Stimulated activated naive CD4-positive, alpha-beta T cell (primary cell): Measurements from ENCODE around the gene ARL3.
"Not testable (repeated sequence)": the region's sequence is repeated elsewhere in the genome, so short reads cannot be mapped to it uniquely, and the experiment has no call there.

ENCODE experiments used
- DNase-seq, 6 experiments: peaks; one replicate each; lab custom pipeline; 2025; lab: John Stamatoyannopoulos, UW

ARL3 gene, protein sequence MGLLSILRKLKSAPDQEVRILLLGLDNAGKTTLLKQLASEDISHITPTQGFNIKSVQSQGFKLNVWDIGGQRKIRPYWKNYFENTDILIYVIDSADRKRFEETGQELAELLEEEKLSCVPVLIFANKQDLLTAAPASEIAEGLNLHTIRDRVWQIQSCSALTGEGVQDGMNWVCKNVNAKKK

DNA sequence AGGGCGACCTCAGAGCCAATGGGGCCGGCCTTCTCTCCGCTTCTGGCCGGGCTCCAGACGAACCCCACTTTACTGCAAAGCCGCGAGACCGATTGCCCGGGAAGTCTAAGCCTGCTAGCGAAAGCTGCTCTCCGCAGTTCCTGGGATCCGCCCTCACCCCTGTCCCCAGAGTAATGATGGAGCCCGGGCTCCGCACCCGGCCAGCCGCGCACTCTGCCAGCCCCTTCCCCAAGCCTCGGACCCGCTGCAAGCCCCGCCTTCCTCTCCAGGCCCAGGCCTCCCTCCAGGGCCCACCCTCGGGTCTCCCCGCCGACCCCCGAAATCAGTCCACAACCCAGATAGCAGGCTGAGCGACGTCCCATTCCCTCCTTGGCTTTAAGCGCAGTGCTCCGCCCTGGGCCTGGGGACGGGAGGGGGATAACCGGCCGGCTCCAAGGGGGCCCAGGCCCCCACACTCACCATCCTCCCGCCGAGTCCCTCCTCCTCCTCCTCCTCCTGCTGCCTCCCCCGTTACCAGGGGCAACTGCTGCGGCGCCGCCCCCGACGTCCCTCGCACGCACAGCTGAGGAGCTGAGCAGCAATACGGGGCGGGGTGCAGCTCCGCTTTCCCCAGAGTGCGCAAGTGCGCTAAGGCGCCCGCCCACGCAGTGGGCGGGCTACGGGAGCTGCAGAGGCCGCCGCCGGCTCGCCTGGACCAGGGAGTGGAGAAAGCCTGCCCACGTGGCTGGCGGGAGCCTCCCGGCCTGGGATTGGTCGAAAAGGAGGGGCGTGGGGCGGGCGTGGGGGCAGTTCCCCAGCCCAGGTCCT lies at the start of gene ARL3:
Gene ARL3 (minus strand): TSS at position 584 of the 807 bp plus-strand sequence. CDS start 122 bp downstream, at position 462.
- DNase-seq, result peak; percentile 83 to 92 (median 86)

DNA sequence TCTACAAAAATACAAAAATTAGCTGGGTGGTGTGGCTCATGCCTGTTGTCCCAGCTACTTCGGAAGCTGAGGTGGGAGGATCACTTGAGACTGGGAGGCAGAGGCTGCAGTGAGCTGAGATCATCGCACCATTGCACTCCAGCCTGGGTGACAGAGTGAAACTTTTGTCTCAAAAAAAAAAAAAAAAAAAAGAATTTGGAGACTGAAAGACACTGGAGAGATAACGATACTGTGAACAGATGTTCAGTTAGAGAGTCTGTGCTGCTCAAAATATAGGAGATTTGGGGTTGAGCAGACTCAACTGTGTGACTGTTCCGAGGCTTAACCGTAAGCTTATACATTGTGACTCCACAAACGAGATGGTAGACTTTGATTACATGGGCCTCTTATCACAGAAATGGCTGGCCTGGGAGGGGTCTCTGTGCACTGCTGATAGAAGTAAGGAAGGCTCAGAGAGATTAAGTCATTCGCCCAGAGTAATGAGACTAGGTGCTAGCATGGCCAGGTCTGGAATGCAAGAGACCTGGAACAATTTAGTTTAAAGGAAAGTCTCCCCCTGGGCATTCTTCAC lies 48.9 kb upstream of the ARL3 start:
- DNase-seq, result no peak

DNA sequence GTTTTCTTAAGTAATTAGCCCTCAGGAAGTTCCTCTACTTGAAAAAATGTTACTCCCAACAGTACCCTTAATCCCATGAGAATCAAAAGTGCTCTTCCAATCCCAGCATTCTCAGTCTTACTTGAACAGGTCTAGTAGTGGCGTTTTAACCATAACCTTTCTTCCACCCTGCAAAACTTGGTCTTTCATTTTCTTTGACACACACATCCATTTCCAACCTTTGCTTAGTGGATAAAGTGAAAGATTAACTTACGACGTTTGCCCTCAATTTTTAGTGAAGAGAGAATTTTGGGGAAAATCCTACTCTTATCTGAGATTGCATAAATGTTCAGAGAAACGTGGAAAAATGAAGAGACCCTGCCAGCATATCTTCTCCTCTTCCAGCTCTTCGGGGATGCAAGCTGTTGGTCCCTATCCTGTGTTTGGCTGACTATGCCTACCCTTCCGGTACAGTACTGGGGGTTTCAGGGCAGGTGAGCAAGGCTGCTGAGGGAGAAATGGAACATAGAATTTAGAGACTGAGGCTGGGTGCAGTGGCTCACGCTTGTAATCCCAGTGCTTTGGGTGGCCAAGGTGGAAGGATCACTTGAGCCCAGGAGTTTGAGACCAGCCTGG lies 48.3 kb upstream of the ARL3 start:
- no peak for DNase-seq

DNA sequence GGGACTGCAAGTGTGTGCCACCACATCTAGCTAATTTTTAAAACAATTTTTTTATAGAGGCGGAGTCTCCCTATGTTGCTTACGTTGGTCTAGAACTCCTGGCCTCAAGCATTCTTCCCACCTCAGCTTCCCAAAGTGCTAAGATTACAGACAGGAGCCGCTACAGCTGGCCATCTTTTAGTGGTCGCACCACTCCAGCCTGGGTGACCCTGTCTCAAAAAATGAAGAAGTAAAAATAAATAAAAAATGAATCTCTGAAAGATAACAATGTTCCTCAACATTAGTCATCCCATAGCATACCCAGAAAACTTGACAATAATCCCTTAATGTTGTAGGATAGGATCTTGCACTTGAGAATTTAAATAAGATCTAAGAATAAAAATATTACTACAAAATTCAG lies 47.8 kb upstream of the ARL3 start:
- no peak for DNase-seq

DNA sequence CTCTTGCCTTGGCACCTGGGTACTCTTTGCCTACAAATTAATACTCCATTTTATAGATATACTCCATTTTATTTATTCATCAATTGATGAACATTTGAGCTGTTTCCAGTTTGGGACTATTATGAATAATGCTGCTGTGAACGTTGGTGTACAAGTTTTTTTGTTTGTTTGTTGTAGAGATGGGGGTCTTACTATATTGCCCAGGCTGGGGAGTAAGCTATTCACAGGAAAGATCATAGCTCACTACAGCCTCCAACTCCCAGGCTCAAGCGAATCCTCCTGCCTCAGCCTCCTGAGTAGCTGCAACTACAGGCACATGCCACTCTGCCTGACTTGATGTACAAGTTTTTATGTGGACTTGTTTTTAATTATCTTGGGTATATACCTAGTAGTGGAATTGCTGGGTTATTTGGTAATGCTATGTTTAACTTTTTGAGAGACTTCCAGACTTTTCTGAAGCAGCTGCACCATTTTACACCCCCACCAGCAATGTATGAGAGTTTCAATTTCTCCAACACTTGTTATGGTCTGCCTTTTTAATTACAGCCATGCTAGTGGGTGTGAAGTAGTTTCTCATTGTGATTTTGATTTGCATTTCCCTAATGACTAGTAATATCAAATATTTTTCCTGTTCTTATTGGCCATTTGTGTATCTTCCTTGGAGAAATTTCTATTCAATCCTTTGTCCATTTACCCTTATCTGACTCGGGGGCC lies 45.5 kb upstream of the ARL3 start:
- no peak for DNase-seq

DNA sequence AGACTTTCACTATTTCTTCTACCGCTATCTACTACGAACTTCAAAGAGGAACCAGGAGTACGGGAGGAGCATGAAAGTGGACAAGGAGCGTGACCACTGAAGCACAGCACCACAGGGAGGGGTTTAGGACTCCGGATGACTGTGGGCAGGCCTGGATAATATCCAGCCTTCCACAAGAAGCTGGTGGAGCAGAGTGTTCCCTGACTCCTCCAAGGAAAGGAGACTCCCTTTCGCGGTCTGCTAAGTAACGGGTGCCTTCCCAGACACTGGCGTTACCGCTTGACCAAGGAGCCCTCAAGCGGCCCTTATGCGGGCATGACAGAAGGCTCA lies 44.7 kb upstream of the ARL3 start:
- DNase-seq, result not testable (repeated sequence)

DNA sequence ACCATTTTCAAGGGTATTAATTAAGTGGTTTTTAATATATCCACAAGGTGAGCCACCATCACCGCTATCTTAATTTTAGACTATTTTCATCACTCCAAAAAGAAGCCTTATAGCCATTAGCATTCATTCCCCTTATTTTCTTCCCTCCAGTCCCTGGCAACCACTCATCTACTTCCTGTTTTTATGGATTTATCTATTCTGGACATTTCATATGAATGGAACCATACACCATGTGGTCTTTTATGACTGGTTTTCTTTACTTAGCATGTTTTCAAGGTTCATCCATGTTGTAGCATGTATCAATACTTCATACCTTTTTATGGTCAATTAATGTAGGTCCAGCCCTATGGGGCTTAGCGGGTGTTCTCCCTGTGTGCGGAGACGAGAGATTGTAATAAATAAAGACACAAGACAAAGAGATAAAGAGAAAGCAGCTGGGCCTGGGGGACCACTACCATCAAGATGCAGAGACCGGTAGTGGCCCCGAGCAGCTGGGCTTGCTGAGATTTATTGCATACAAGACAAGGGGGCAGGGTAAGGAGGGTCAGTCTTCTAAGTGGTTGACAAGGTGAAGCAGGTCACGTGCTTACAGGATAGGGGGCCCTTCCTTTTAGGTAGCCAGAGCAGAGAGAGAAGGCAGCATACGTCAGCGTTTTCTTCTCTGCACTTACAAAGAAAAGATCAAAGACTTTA lies 44.2 kb upstream of the ARL3 start:
- no peak for DNase-seq

DNA sequence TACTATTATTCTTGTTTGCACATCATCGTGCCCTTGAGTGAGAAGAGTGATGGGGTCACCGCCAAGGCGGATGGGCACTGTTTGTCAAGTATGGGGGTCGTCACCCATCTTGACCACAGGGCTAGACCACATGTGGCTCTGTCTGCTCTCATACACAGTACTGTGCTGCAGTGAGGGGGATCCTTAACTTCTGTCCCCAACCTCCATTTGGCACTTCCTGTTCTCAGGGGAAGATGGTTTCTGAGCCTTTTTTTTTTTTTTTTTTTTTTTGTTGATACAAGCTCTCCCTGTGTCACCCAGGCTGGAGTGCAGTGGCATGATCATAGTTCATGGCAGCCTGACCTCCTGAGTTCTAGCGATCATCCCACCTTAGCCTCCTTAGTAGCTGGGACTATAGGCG lies 43.1 kb upstream of the ARL3 start:
- no peak for DNase-seq

DNA sequence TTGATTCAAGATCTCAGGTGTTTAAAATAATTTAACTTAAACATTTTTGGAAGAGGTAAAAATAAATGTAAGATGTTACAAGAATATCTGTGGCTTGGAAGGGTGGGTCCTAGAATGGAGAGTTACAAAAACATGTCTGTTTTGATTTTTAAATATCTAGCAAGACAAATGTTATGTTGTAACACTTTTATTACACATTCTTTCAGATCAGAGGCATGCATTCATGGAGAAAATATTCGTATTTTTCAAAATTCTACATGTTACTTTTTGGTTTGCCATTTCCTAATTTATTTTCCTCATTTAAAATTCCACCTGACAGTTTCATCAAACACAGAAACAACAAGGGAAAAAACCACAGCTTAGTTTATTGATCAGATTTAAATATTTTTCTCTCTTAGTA lies 39.5 kb upstream of the ARL3 start:
- DNase-seq, result no peak

DNA sequence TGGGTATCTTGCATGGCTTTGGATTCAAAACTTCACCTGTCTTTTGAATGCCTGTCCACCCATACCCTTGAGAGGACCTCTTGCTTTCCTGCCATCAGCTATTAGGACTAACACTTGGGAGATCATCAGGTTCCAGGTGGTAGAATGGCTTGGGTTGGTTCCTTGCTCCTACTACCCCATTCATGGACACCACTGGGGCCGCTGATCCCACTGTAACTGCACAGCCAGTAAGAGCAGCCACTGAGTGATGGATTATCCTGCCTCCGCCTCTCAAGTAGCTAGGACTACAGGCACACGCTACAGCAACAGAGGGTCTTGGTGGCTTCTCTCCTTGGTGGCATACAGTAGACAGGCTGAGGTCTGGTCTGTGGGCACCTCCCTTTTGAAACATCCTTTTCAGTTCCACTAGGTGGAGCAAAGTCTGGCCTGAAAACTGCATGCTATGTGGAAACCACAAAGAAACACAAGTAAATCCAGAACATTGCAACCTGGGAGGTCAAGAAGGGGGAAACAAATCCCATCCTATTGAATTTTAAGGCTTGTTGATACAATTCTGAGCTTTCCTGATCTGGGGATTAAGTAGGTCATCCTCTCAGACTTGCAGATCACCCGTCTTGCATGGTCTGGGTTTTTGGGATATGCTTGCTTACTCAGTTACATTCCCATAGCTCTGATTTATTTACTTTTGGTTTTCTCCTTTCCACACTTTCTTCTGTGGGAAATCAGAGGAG lies 38.9 kb upstream of the ARL3 start:
- DNase-seq, result peak in 2 of 6 experiments; percentile 5 to 15

DNA sequence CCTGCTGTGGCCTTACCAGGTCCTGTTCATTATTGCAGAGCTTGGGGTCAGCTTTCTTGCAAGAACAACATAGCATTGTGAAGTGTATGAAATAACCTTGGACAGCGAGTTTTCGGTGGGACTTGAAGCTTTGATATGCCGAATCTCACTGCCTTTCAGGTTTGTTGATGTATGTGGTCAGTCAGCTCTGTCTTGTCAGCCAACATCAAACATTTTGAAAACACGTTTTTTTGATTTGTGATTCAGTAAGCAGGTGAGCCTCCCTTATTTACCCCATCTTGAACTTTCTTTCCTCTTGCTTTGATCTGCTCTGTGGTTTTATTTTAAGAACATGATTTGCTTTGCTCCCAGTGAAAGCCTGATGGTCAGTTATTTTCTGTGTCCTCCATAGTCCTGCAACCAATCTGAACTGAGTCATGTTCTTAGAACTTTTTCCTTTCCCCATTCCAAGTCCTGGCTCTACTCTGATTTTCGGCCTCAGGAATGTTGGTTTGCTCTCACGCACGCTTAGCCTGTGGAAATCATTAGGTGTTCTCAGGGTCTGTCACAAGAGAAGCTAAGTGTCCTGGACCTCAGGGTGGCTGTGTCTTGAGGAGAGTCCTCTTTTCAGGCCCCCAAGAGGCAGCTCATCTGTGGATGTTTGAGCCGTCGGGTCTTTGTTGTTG lies 38.2 kb upstream of the ARL3 start:
- DNase-seq, result no peak

DNA sequence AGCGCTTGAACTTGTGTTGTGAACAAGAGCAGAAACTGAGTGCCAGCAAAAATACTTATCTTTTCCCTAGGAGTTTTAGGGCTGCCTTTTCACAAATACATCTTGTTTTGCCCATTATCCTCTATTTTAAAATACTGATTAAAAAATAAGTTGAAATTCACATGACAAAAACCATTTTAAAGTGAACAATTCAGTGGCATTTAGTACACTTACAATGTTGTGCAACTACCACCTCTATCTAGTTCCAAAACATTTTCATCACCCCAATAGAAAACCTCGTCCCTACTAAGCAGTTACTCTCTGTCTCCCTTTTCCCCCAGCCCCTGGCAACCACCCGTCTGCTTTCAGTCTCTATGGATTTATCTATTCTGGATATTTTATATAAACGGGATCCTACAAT lies 31.0 kb upstream of the ARL3 start:
- DNase-seq, result no peak

DNA sequence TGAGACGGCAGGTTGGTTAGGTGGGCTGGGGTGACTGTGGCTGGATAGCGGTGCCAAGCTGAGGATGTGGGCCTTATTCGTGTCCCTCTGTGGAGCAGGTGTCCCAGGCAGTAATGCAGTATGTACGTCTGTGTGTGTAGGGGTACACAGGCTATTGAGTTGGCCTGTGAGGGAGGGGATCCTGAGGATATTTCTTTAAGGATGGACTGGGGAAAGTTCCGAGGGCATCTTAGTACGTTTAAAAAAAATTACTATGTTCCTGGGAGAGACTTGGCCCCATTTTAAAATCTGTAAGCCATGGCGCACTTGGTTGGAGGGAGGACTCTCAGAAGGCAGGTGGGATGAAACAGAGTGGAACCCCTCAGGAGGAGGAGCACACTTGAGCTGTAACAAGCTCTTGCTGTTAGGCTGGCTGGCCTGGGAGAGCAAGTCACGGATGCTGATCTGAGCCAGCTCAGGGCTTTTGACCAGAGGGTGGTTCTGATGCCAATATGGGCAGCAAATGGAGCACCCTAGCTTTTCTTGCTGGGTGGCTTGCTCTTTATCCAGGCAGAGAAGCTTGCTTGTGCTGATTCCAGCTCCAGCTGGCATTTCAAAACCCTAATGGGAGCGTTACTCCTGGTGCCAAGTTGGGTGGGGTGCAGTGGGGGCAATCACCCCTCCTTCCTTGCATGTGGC lies 30.3 kb upstream of the ARL3 start:
- peak in 1 of 6 experiments; percentile 49 for DNase-seq

DNA sequence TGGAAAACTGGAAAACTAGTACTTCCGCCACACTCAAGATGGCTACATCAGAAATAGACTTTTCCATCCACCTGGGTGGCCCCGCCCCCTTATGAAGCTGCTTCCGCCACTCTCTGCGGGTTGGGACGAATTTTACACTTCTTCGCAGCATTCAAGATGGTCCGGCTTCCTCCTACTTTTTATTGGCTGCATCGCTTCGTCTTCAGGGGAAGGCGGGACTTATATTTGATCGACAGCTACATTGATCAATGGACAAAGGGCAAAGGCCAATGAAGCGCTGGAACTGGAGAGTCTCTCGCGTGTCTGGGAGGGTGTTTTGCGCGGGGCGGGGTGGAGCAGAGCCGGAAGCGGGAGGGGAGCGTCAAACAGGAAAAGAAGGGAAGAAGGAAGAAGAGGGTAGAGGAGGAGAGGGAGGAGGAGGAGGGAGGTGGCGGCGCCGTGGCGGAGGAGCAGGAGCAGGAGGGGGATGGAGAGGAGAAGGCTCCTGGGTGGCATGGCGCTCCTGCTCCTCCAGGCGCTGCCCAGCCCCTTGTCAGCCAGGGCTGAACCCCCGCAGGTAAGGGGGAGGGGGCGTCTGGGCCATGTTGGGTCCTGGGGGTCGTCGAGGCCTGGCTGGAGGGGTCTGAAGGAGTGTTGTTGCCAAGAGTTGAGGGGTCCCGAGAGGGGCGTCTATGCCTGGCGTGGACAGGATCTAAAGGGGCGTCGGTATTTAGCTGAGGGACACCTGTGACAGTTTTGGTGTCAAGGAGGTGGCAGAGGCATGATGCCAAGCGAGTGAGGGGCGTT lies 29.6 kb upstream of the ARL3 start, which contains the start of gene WBP1L:
Gene WBP1L (plus strand): TSS at position 361 of the 786 bp plus-strand sequence. CDS start 106 bp downstream, at position 467.
- DNase-seq, result peak; percentile 93 to 96 (median 96)

DNA sequence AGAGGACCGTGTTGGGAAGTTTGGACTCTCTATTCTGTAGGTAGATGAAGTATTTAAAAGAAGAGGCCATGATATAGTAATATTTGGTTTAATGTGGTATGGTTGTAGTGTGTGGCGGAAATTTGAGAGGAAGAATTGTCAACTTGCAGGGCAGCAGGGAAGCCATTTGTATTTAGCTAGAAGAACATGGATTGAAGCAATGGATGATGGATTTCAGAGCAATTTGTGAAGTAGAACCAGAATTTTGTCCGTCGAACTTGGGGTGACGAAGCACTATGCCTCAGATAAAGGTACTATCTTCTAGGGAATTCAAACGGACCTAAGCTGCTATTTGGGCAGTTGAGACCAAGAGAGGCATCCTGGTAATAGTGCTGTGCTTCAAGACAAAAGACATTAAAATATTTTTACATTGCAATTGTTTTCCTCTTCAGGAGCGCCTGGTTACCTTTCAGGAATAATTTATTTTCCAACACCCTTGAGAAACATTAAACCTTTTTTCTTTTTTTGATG lies 28.9 kb upstream of the ARL3 start:
- no peak for DNase-seq

DNA sequence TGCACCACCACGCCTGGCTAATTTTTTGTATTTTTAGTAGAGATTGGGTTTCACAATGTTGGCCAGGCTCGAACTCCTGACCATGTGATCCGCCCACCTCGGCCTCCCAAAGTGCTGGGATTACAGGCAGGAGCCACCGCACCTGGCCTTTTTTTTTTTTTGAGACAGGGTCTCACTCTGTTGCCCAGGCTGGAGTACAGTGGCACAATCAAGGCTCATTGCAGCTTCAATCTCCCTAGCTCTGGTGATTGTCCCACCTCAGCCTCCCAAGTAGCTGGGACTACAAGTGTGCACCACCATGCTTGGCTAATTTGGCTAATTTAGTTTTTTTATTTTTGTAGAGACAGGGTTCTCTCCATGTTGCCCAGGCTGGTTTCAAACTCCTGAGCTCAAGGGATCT lies 28.1 kb upstream of the ARL3 start:
- not testable (repeated sequence) for DNase-seq

DNA sequence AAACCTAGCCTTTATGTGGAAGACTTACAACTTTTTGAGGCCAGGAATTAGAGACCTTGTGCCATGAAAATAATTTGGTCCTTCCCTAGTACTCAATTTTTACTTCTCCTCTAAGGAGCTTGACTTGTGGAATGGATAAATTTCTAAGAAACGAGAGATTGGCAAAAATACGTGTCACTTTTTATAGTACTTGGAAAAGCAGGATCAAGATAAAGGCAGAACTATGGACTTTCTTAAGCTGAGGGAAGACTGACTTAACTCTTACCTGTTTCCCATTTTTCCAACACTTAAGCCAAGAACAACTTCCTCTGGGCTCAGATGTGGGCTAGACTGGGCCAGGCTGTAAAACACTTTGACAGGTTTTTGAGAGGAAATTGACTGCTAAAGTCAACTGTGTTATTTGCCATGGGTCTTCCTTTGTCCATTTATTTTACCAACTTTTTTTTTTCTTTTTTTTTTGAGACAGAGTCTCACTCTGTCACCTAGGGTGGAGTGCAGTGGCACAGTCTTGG lies 27.6 kb upstream of the ARL3 start:
- DNase-seq, result no peak

DNA sequence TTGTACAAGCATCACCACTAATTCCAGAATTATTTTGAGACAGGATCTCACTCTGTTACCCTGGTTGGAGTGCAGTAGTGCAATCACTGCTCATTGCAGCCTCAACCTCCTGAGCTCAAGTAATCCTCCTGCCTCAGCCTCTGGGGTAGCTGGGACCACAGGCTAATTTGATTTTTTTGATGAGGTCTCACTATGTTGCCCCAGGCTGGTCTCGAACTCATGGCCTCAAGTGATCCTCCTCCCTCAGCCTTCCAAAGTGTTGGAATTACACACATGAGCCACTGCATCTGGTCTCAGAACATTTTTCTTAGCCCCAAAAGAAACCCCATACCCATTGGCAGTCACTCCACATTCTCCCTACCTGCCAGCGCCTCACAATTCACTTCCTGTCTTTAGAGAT lies 26.0 kb upstream of the ARL3 start:
- no peak for DNase-seq
